Endometrial microvascular endothelial cells (primary cell): ENCODE measurements around the gene SBNO1. TPM values are rescaled to one million over a fixed set of nuclear protein-coding genes. Genes with fewer than 3 reads are reported as not detected.
"Not testable (repeated sequence)": the region's sequence is repeated elsewhere in the genome, so short reads cannot be mapped to it uniquely, and the experiment has no call there.

Source experiments
- in situ Hi-C: cut with HindIII; loops from 2 replicates; pipeline ENCODE4 v1.10.0; 2017; ENCODE audit warnings: low sequenced_read_pairs, low pct_unique_long_range_greater_than_20kb; ENCODE audit errors: inconsistent ontology term
- total RNA-seq: library from RNA; depleted of rRNA; stranded (reverse); fragments of >200 nt; gene quantifications from one replicate; pipeline ENCODE4 v1.2.3, GENCODE V29; 2015; ENCODE audit errors: inconsistent ontology term

The SBNO1 gene
- total RNA-seq = 22.2 TPM

GRCh38 chr12:123364532-123365024 is at the start of gene SBNO1:
SBNO1 (minus strand) TSS chr12:123364847; CDS start chr12:123350441, 14,406 bp downstream.
- in situ Hi-C loops = no loop called here

GRCh38 chr12:123410041-123410412 is 45.4 kb upstream of the SBNO1 start:
- in situ Hi-C loops = no loop called here

DNA sequence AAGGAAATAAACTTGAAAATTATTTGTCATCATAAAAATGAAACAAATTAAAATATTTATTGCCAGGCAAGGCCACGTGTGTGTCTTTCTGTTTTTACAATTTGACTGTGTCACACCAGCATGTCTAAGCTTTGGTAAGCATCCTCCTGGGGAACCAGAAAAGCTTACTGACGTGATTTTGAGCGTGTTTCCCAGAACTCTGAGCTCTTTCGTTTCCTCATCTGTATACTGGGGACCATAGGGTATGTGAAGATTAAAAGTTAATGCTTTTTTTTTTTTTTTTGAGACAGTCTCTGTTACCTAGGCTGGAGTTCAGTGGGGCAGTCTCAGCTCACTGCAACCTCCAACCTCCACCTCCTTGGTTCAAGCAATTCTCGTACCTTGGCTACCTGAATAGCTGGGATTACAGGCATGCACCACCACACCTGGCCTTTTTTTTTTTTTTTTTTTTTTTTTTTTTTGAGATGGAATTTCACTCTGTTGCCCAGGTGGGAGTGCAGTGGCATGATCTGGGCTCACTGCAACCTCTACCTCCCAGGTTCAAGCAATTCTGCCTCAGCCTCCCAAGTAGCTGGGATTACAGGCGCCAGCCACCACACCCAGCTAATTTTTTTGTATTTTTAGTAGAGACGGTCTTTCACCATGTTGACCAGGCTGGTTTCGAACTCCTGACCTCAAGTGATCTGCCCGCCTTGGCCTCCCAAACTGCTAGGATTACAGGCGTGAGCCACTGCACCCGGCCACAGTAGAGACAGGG is 44.8 kb upstream of the SBNO1 start:
- in situ Hi-C loops = not testable (repeated sequence)

GRCh38 chr12:123408619-123409018 is 44.0 kb upstream of the SBNO1 start:
- in situ Hi-C loops = not testable (repeated sequence)

GRCh38 chr12:123407934-123408333 is 43.3 kb upstream of the SBNO1 start:
- in situ Hi-C loops = not testable (repeated sequence)

DNA sequence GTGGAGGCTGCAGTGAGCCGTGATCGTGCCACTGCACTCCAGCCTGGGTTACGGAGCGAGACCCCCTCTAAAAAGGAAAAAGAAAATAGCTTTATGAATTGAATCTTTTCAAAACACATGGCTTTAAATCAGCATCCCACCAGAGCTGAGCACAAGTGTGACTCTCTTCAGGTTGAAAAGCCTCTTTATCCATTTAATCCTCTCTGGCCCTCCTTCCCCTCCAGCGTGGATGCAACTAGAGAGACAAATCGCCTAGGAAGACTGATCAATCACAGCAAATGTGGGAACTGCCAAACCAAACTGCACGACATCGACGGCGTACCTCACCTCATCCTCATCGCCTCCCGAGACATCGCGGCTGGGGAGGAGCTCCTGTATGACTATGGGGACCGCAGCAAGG is 42.6 kb upstream of the SBNO1 start:
- in situ Hi-C loops = not testable (repeated sequence)

- in situ Hi-C loops = no loop called here
Measured at GRCh38 chr12:123404581-123404980, 39.9 kb upstream of the SBNO1 start.

- in situ Hi-C loops = no loop called here
Measured at GRCh38 chr12:123401753-123402683, 37.4 kb upstream of the SBNO1 start.

DNA sequence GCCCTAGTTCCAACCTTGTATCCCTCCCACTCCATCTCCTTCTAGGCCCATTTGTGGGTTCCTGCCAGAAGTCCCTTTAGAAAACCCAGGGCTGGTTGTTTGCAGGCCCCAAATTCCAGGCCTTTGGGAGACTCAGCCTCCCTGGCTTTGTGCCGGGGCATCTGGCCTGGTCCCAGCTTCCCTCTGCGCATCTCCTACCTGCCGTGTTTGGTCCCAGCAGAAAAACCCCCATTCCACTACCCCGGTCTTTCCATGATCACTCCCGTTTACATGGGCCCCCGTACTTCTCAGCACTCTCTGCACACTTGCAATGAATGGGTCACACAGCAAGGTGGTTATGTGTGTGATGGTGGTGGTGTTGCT is 34.6 kb upstream of the SBNO1 start:
- in situ Hi-C loops = no loop called here

GRCh38 chr12:123398550-123399254 is 34.1 kb upstream of the SBNO1 start:
- in situ Hi-C loops = no loop called here

DNA sequence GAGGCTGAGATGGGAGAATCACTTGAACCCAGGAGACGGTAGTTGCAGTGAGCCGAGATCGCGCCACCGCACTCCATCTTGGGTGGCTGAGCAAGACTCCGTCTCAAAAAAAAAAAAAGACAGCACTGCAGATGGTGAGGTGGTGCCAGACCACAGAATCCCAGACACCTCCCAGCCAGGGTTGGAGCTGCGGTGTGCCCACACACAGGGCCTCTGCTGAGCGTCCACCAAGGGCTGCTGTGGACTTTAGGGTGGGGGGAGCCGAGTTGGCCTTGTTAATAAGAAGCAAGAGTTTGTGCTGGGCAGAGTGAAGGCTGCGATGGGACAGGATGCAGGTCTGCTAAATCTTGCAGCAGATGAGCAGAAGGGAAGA is 33.5 kb upstream of the SBNO1 start:
- in situ Hi-C loops = no loop called here

DNA sequence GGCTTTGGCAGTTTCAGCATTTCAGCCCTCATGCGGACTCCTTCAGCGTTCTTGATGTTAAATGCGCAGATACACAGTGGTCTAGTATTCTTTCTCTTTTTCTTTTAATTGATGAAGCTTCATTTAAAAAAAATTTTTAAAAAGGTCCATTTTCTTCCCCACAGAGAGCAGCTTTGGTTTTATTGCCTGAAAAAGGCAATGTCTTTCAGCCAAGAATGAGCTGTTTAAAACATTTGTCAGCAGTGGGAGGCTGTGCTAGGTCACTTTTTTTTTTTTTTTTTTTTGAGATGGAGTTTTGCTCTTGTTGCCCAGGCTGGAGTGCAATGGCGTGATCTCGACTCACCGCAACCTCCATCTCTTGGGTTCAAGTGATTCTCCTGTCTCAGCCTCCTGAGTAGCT is 32.8 kb upstream of the SBNO1 start:
- in situ Hi-C loops = no loop called here

GRCh38 chr12:123396954-123397353 is 32.3 kb upstream of the SBNO1 start:
- in situ Hi-C loops = no loop called here

GRCh38 chr12:123396543-123396942 is 31.9 kb upstream of the SBNO1 start:
- in situ Hi-C loops = no loop called here

DNA sequence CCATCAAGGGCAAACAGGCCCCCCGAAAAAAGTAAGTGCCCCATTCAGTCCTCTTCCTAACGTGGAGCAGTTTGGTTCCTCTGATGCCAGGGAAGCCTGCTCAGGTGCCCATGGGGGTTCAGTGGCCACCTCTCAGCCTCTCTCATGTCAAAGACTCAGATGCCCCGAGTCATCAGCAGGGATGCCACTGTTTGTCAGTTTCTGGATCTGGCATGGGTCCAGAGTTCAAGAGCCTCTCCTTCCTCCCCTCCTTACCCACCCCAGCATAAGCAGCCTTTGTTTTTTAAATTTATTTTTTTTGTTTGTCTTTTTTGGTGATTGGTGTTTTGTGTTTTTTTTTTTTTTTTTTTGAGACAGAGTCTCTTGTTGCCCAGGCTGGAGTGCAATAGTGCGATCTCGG is 30.6 kb upstream of the SBNO1 start:
- in situ Hi-C loops = no loop called here

DNA sequence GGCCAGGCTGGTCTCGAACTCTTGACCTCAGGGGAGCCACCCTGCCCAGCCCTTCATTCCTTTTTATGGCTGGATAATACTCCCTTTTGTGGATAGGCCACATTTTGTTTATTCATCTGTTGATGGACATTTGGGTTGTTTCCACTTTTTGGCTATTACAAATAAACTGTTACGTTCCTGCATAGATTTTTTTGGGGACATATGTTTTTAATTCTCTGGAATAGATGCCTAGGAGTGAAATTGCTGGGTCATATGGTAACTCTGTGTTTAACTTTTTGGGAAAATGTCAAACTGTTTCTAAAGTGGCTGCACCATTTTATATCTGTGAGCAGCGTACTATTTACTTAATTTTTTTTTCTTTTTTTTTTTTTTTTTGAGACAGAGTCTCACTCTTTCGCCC is 29.1 kb upstream of the SBNO1 start:
- in situ Hi-C loops = no loop called here

- in situ Hi-C loops = no loop called here
Measured at GRCh38 chr12:123391546-123392343, 27.1 kb upstream of the SBNO1 start.

DNA sequence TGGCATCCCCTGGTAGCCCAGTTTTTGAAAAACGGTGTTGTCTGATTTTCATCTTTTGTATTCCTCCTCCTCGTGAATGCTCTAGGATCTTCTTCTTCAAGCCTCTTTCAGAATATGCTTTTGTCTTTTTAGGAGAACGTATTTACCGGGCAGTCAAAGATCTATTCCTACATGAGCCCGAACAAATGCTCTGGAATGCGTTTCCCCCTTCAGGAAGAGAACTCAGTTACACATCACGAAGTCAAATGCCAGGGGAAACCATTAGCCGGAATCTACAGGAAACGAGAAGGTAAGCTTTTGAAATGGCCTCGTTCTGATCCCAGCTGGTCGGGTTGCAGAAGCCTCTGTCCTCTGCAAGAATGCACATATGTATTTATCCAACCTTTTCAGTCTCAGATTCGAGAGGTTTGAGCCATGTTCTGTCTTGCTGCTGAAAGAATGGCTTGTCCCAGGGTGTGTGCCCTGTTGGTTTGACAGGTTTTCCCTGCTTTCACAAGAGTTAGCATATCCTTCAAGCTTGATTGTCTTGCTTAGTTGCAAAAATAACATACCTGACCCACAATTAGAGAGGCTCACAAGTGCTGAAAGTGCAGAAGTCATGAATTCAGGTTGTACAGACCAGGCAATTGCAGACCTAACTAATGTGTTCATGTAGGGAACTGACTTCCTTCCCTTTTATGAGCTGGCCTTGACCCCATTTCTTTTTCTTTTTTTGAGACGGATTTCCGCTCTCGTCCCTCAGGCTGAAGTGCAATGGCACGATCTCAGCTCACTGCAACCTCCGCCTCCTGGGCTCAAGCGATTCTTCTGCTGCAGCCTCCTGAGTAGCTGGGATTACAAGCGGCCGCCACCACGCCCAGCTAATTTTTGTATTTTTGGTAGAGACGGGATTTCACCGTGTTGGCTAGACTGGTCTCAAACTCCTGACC is 26.1 kb upstream of the SBNO1 start:
- in situ Hi-C loops = no loop called here
